A549 (cell line): Measurements from ENCODE around the gene FLVCR2.

Source experiments
- CHD4 ChIP-seq: fragments of 200-600 bp; sonication (generic); IDR thresholded peaks from 2 replicates; pipeline ENCODE4 v1.6.1; 2016; ENCODE audit warnings: antibody characterized with exemption, mild to moderate bottlenecking, borderline replicate concordance
- JUN ChIP-seq, 2 experiments: fragments of >200 bp; sonication (Bioruptor Twin); formaldehyde crosslinking; IDR thresholded peaks; 2 replicates in 1 of 2; 3 replicates in 1 of 2; pipeline ENCODE4 v1.6.1; 2016 to 2017
- KDM1A ChIP-seq: fragments of 200-600 bp; sonication (generic); IDR thresholded peaks from 2 replicates; pipeline ENCODE4 v1.6.1; 2016; ENCODE audit warnings: low read depth, mild to moderate bottlenecking
- NR3C1 ChIP-seq: fragments of >200 bp; sonication (Bioruptor Twin); formaldehyde crosslinking; IDR thresholded peaks from 3 replicates; pipeline ENCODE4 v1.6.1; 2017
- POLR2A ChIP-seq: IDR thresholded peaks from 2 replicates; pipeline ENCODE4 v1.6.1; 2012; ENCODE audit warnings: mild to moderate bottlenecking, low read length
- POLR2AphosphoS2 ChIP-seq: conservative IDR thresholded peaks from 2 replicates; pipeline ENCODE4 v1.6.1; 2012; ENCODE audit warnings: low read length, improper control_type of control experiment, inconsistent platforms
- RFX5 ChIP-seq: fragments of 450-650 bp; IDR thresholded peaks from 2 replicates; pipeline ENCODE4 v1.7.1; 2014; ENCODE audit warnings: antibody characterized with exemption, mild to moderate bottlenecking, moderate library complexity
- TF ChIP-seq, protein P1 (sequence below): fragments of >200 bp; sonication (Bioruptor Twin); formaldehyde crosslinking; IDR thresholded peaks from 3 replicates; pipeline ENCODE4 v1.5.1; 2016

DNA sequence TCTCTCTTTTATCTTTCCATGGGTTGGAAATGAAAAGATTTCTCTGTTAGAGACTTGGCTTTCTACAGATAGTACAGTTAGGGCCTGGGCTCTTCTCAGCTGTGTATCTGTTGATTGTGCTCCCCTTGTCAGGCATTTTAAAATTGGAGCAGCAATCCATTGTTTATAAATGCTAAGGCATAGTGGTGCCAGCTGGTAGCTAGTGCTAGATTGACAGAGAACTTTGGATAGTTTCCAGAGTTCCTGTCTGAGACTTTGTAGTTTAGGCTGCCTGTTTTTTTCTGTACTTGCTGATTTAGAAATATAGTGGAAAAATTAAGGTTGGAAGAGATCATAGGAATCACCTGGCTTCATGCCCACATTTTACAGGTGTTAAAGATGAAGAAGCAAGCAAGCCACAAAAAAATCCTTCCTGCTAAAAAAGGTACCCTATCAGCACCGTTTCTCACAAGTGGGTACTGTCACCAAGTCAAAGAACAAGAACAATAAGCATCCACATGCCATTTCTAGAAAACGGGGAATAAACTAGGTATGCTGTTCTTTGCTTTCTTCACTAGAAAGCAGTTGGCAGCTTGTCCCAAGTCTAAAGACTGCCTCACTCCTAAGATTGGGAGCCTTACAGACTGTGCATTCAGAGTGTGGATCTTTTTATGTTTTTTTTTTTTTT, 88.8 kb downstream of the FLVCR2 start:
- TF ChIP-seq RFX5 (no peak), POLR2A (no peak), CHD4 (no peak), KDM1A (no peak), NR3C1 (no peak), JUN (IDR thresholded peaks at IDR 0.05) (no peak), POLR2AphosphoS2 (no peak)
- TF ChIP-seq, protein P1, sequence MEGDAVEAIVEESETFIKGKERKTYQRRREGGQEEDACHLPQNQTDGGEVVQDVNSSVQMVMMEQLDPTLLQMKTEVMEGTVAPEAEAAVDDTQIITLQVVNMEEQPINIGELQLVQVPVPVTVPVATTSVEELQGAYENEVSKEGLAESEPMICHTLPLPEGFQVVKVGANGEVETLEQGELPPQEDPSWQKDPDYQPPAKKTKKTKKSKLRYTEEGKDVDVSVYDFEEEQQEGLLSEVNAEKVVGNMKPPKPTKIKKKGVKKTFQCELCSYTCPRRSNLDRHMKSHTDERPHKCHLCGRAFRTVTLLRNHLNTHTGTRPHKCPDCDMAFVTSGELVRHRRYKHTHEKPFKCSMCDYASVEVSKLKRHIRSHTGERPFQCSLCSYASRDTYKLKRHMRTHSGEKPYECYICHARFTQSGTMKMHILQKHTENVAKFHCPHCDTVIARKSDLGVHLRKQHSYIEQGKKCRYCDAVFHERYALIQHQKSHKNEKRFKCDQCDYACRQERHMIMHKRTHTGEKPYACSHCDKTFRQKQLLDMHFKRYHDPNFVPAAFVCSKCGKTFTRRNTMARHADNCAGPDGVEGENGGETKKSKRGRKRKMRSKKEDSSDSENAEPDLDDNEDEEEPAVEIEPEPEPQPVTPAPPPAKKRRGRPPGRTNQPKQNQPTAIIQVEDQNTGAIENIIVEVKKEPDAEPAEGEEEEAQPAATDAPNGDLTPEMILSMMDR, result no peak
